HCT116 (cell line): ENCODE data around the gene TRIM67. TPM values are rescaled to one million over a fixed set of nuclear protein-coding genes. Genes with fewer than 3 reads are reported as not detected.

Source experiments
- CBX3 ChIP-seq: IDR thresholded peaks from 2 replicates; pipeline ENCODE4 v1.6.1; 2012; ENCODE audit warnings: low read depth
- EGR1 ChIP-seq: IDR thresholded peaks from 2 replicates; pipeline ENCODE4 v1.6.1; 2012; ENCODE audit warnings: low read depth
- ELF1 ChIP-seq: IDR thresholded peaks from 2 replicates; pipeline ENCODE4 v1.6.1; 2012; ENCODE audit warnings: low read depth, borderline replicate concordance
- EZH2 ChIP-seq: fragments of 200-600 bp; sonication (generic); IDR thresholded peaks from 2 replicates; pipeline ENCODE4 v1.6.1; 2017; ENCODE audit warnings: antibody characterized with exemption, mixed run types
- EZH2phosphoT487 ChIP-seq: fragments of 200-600 bp; IDR thresholded peaks from 2 replicates; pipeline ENCODE4 v1.6.1; 2018; ENCODE audit warnings: antibody characterized with exemption, borderline replicate concordance
- FOSL1 ChIP-seq: IDR thresholded peaks from 2 replicates; pipeline ENCODE4 v1.6.1; 2012; ENCODE audit warnings: low read depth
- JUND ChIP-seq: IDR thresholded peaks from 2 replicates; pipeline ENCODE4 v1.6.1; 2012
- RAD21 ChIP-seq: IDR thresholded peaks from 2 replicates; pipeline ENCODE4 v1.6.1; 2012; ENCODE audit warnings: low read depth, mild to moderate bottlenecking
- REST ChIP-seq: IDR thresholded peaks from 2 replicates; pipeline ENCODE4 v1.6.1; 2012; ENCODE audit warnings: low read depth
- SIN3A ChIP-seq: IDR thresholded peaks from 2 replicates; pipeline ENCODE4 v1.6.1; 2012; ENCODE audit warnings: low read depth
- SP1 ChIP-seq: IDR thresholded peaks from 2 replicates; pipeline ENCODE4 v1.6.1; 2012; ENCODE audit warnings: low read depth
- TCF7L2 ChIP-seq: IDR thresholded peaks from 2 replicates; pipeline ENCODE4 v1.7.0; 2011; ENCODE audit warnings: borderline replicate concordance, inconsistent platforms; ENCODE audit not compliant: insufficient read depth, insufficient read length; ENCODE audit errors: extremely low read depth
- ZBTB33 ChIP-seq: IDR thresholded peaks from 2 replicates; pipeline ENCODE4 v1.6.1; 2011; ENCODE audit warnings: mild to moderate bottlenecking, low read length, moderate library complexity; ENCODE audit not compliant: insufficient replicate concordance; ENCODE audit errors: extremely low read depth
- ZFX ChIP-seq: fragments of 450-650 bp; IDR thresholded peaks from 2 replicates; pipeline ENCODE4 v1.6.1; 2017
- total RNA-seq: library from RNA; stranded (reverse); gene quantifications from one replicate; pipeline ENCODE4 v1.2.1, GENCODE V29; 2021; ENCODE audit not compliant: unreplicated experiment

The TRIM67 gene
- total RNA-seq, 1 experiment from 2014 or later, result 0.02 TPM

GRCh38 chr1:231235526-231236207 is 73.8 kb downstream of the TRIM67 start (continued):
- no peak for TF ChIP-seq REST
- TF ChIP-seq SIN3A, result no peak
- TF ChIP-seq JUND, result no peak
- TF ChIP-seq SP1, result no peak
- no peak for TF ChIP-seq CBX3
- no peak for TF ChIP-seq EZH2phosphoT487
- TF ChIP-seq ZBTB33, result no peak
- no peak for TF ChIP-seq RAD21
- TF ChIP-seq EGR1, result no peak
- no peak for TF ChIP-seq FOSL1
- TF ChIP-seq ELF1, result no peak
- no peak for TF ChIP-seq EZH2
- no peak for TF ChIP-seq ZFX
- no peak for TF ChIP-seq TCF7L2
- TF ChIP-seq, all 23 proteins: peak for 0
